Measurements from ENCODE around the gene ZFP64. TPM values are rescaled to one million over a fixed set of nuclear protein-coding genes. Genes with fewer than 3 reads are reported as not detected.
"Not testable (repeated sequence)": the region's sequence is repeated elsewhere in the genome, so short reads cannot be mapped to it uniquely, and the experiment has no call there.

The ZFP64 gene
- total RNA-seq, 6 experiments from 2014 or later = 23.0 to 24.3 (median 23.8) TPM

DNA sequence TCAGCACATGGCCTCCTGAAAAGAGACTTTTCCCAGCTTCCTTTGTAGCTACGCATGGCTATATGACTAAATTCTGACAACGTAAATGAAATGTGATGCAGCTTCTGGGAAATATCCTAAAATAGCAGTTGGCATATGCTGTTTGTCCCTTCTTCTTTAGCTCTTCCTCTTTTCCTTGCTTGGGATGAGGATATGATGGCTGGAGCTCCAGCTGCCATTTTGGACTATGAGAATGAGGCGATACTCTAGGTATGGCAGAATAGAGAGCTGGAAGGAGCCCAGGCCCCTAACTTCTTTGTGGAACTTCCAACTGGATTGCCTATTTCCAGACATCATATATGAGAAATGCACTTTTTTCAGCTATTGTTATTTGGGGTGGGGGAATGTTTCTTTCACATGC is 5.3 kb upstream of the ZFP64 start:
- Mint-ChIP-seq H3K27me3 (ENCODE audit: insufficient read depth) (peaks cover 5% of the 10 kb centered on the region; the same call in 1 of the 2 replicates), H3K9me3 (no peaks in the 10 kb centered on the region), H3K4me1 (ENCODE audit: low read depth) (peaks cover 11% of the 10 kb centered on the region), H3K27ac (no peak overlapping the region), H3K4me3 (no peak overlapping the region), H3K36me3 (ENCODE audit: low read depth) (no peaks in the 10 kb centered on the region)
- DNase-seq = no peak
- TF ChIP-seq, protein P1, sequence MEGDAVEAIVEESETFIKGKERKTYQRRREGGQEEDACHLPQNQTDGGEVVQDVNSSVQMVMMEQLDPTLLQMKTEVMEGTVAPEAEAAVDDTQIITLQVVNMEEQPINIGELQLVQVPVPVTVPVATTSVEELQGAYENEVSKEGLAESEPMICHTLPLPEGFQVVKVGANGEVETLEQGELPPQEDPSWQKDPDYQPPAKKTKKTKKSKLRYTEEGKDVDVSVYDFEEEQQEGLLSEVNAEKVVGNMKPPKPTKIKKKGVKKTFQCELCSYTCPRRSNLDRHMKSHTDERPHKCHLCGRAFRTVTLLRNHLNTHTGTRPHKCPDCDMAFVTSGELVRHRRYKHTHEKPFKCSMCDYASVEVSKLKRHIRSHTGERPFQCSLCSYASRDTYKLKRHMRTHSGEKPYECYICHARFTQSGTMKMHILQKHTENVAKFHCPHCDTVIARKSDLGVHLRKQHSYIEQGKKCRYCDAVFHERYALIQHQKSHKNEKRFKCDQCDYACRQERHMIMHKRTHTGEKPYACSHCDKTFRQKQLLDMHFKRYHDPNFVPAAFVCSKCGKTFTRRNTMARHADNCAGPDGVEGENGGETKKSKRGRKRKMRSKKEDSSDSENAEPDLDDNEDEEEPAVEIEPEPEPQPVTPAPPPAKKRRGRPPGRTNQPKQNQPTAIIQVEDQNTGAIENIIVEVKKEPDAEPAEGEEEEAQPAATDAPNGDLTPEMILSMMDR (IDR thresholded peaks at IDR 0.05) = no peak

DNA sequence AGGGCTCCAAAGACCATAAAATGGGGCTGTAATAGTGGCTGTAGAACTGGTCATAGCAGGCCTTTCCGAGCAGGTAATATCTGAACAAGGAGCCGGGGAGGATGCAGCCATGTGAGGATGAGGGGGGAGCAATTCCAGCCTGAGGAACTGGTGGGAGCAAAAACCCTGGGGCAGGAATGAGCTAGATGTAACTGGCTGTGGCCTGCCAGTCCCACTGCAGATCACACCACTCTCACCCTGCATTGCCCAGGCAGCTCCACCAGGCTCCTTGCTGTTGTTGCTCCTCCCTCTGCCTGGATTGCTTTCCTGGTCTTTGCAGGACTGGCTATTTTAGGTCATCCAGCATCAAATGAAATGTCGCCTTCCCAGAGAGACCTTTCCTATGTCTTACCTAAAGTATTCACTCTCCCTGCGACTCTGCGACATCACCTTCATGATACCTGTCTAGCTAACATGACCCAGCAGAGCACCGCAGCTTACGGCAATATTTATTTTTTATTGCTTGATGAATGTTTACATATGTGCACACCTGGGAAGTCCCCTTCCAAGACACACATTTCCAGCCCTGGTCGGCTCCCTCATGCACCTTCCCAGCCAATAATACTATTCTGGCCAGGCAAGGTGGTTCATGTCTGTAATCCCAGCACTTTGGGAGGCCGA is 2.4 kb upstream of the ZFP64 start:
- TF ChIP-seq, protein P1 (IDR thresholded peaks at IDR 0.05) = no peak
- Mint-ChIP-seq H3K27ac (no peak overlapping the region), H3K4me3 (no peak overlapping the region), H3K36me3 (ENCODE audit: low read depth) (no peaks in the 10 kb centered on the region), H3K4me1 (ENCODE audit: low read depth) (peaks cover 18% of the 10 kb centered on the region), H3K9me3 (no peaks in the 10 kb centered on the region), H3K27me3 (ENCODE audit: insufficient read depth) (peaks cover 2% of the 10 kb centered on the region; the same call in 1 of the 2 replicates)
- DNase-seq = no peak

DNA sequence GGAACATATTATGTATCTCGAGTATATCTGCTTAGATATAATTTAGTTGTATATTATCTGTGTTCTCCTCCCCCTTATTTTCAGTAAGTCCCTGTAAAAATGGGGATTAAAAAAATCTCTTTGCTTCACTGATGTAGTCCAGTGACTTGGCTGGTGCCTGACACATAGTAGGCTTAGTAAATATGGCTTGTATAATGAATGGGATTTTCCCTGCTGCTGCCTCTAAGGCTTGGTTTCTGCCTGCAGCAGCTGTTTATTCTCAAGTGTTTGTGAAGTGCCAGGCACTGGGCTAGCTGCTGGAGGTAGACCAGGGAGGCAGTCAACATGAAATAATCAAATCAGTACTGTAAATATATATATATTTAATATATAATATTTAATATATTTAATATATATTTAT is 1.6 kb upstream of the ZFP64 start:
- no peaks in the 10 kb centered on the region for H3K9me3 Mint-ChIP-seq
- no peak for DNase-seq
- TF ChIP-seq, protein P1 (IDR thresholded peaks at IDR 0.05) = no peak
- H3K4me1 Mint-ChIP-seq (ENCODE audit: low read depth) = peaks cover 18% of the 10 kb centered on the region
- peak overlapping the region; percentile 83; the same call in 1 of the 2 replicates for H3K4me3 Mint-ChIP-seq
- H3K27me3 Mint-ChIP-seq (ENCODE audit: insufficient read depth) = peaks cover 2% of the 10 kb centered on the region; the same call in 1 of the 2 replicates
- no peaks in the 10 kb centered on the region for H3K36me3 Mint-ChIP-seq (ENCODE audit: low read depth)
- no peak overlapping the region for H3K27ac Mint-ChIP-seq

- H3K27me3 Mint-ChIP-seq (ENCODE audit: insufficient read depth); H3K9me3 Mint-ChIP-seq; DNase-seq; H3K36me3 Mint-ChIP-seq (ENCODE audit: low read depth); H3K27ac Mint-ChIP-seq: not testable (repeated sequence)
- peak overlapping the region; percentile 83 for H3K4me3 Mint-ChIP-seq
- peaks cover 18% of the 10 kb centered on the region for H3K4me1 Mint-ChIP-seq (ENCODE audit: low read depth)
Measured at GRCh38 chr20:52192719-52193007, 1.1 kb upstream of the ZFP64 start.

GRCh38 chr20:52191916-52192718 is 538 bp upstream of the ZFP64 start:
- DNase-seq = peak; percentile 6
- peaks cover 18% of the 10 kb centered on the region for H3K4me1 Mint-ChIP-seq (ENCODE audit: low read depth)
- TF ChIP-seq, protein P1 (IDR thresholded peaks at IDR 0.05) = peak; percentile 54
- H3K9me3 Mint-ChIP-seq = no peaks in the 10 kb centered on the region
- H3K27me3 Mint-ChIP-seq (ENCODE audit: insufficient read depth) = peaks cover 2% of the 10 kb centered on the region; the same call in 1 of the 2 replicates
- no peaks in the 10 kb centered on the region for H3K36me3 Mint-ChIP-seq (ENCODE audit: low read depth)
- peak overlapping the region; percentile 25; the same call in 1 of the 2 replicates for H3K27ac Mint-ChIP-seq
- H3K4me3 Mint-ChIP-seq = peak overlapping the region; percentile 83

All from HFFc6 (cell line).